Measurements from ENCODE around the gene ARHGAP31. TPM values are rescaled to one million over a fixed set of nuclear protein-coding genes. Genes with fewer than 3 reads are reported as not detected.

ARHGAP31 gene
- total and polyA plus RNA-seq, 2 experiments from 2014 or later = 1.2 to 4.3 TPM

- TF ChIP-seq ZNF462 (CRISPR knock-in tag; IDR thresholded peaks at IDR 0.05) = no peak
These were observed 111.1 kb downstream of the ARHGAP31 start (continued) for GRCh38 chr3:119405315-119405714.

- Histone ChIP-seq H3K9me2 (ENCODE audit: insufficient read depth) (no peaks in the 10 kb centered on the region), H3F3A (replicated peaks; ENCODE audit: low read depth) (no peaks in the 10 kb centered on the region), H3K4me3 (no peak overlapping the region), H3K79me2 (replicated peaks; ENCODE audit: insufficient read depth) (no peaks in the 10 kb centered on the region), H3K4me2 (no peak overlapping the region), H3K4me1 (ENCODE audit: insufficient read depth) (peaks cover under 1% of the 10 kb centered on the region; the same call in 1 of the 2 replicates), H4K20me1 (replicated peaks; ENCODE audit: insufficient read depth) (no peaks in the 10 kb centered on the region), H3K36me3 (ENCODE audit: insufficient read depth) (no peaks in the 10 kb centered on the region), H2AFZ (no peak overlapping the region), H3K27me3 (ENCODE audit: insufficient read depth) (no peaks in the 10 kb centered on the region), H3K27ac (ENCODE audit: low read depth) (no peak overlapping the region)
- Mint-ChIP-seq H3K4me3 (no peak overlapping the region), H3K27ac (no peak overlapping the region), H3K27me3 (ENCODE audit: insufficient read depth, low read depth, poor library complexity) (peaks cover 2% of the 10 kb centered on the region), H3K36me3 (ENCODE audit: low read depth) (peaks cover 6% of the 10 kb centered on the region; the same call in 2 of the 3 replicates), H3K4me1 (peaks cover 1% of the 10 kb centered on the region), H3K9me3 (no peaks in the 10 kb centered on the region)
- ATAC-seq (no peak), DNase-seq (ENCODE audit: low spot score) (no peak)
- TF ChIP-seq EZH2phosphoT487 (IDR thresholded peaks at IDR 0.05; ENCODE audit: unreplicated experiment) = no peak
- no peak for TF ChIP-seq ETS1 (IDR thresholded peaks at IDR 0.05)
- TF ChIP-seq ZNF462 (CRISPR knock-in tag; IDR thresholded peaks at IDR 0.05) = no peak
- no peak for TF ChIP-seq CTCF (conservative IDR thresholded peaks at IDR 0.05; ENCODE audit: low read depth in 2 of 2)
- TF ChIP-seq CREB1 (CRISPR knock-in tag; IDR thresholded peaks at IDR 0.05; ENCODE audit: low read depth) = no peak
These were observed 114.2 kb downstream of the ARHGAP31 start for GRCh38 chr3:119408243-119408950.

All from GM23338 (cell line).